Right lobe of liver (tissue), 6 donors: Measurements from ENCODE around the gene XKR3. TPM values are rescaled to one million over a fixed set of nuclear protein-coding genes. Genes with fewer than 3 reads are reported as not detected.
"Not testable (repeated sequence)": the region's sequence is repeated elsewhere in the genome, so short reads cannot be mapped to it uniquely, and the experiment has no call there.

ENCODE experiments used
- ATAC-seq, 4 donors: fragments of 200-7000 bp; cut with Tn5 transposase; one replicate each; pipeline ENCODE4 v1.9.1; 2020; ENCODE audit warnings: mild to moderate bottlenecking in 4 of 4, moderate library complexity in 4 of 4
- DNase-seq, 3 donors: peaks; one replicate each; pipeline ENCODE4 v3.0.0-alpha.2; 2020
- H3K27ac ChIP-seq, 3 donors: fragments of 200-600 bp; one replicate each; pipeline ENCODE4 v1.8.0; 2022
- H3K27me3 ChIP-seq, 2 donors: fragments of 200-600 bp; one replicate each; pipeline ENCODE4 v1.8.0; 2022
- H3K36me3 ChIP-seq, 4 donors: fragments of 200-600 bp; sonication (generic) in 1 of 4; one replicate each; pipeline versions ENCODE4 v1.5.1 to v1.8.0; 2017 to 2022; ENCODE audit warnings: control low read depth in 1 of 4
- H3K4me1 ChIP-seq, 4 donors: fragments of 200-600 bp; sonication (generic) in 1 of 4; one replicate each; pipeline versions ENCODE4 v1.5.1 to v1.8.0; 2017 to 2022; ENCODE audit warnings: control low read depth in 1 of 4
- H3K4me3 ChIP-seq, 3 donors: fragments of 200-600 bp; one replicate each; pipeline ENCODE4 v1.8.0; 2022
- H3K9me3 ChIP-seq, 4 donors: fragments of 200-600 bp; sonication (generic) in 1 of 4; one replicate each; pipeline versions ENCODE4 v1.5.1 to v1.8.0; 2017 to 2022; ENCODE audit warnings: control low read depth in 1 of 4
- WGBS: methylation state at CpG from one replicate; pipeline ENCODE4 v1.1.6; 2018; ENCODE audit warnings: low coverage, low lambda C conversion rate; ENCODE audit not compliant: insufficient coverage; ENCODE audit errors: missing lambda C conversion rate; 5-methylcytosine and 5-hydroxymethylcytosine counted together
- intact Hi-C, 2 donors: fragments of 100-400 bp; cut with DNase I; formaldehyde crosslinking; loops; one replicate each; pipeline versions ENCODE4 v1.11.2 to v1.14.1; 2022
- small RNA-seq, 2 experiments: library from RNA; depleted of rRNA; stranded (forward); fragments of <200 nt; gene quantifications; one replicate each; pipeline ENCODE3, GENCODE V24; 2016
- total RNA-seq, 6 experiments: library from RNA; depleted of rRNA in 2 of 6; stranded (reverse); fragments of >200 nt in 2 of 6; fragmentation: NEBNext Ultra II Directional in 3 of 6; extraction: Animal tissue kit (Norgen Biotek cat#: 25700) in 3 of 6; gene quantifications; one replicate each; pipeline versions ENCODE4 v1.1.0 to v1.2.4, GENCODE V29; 2016 to 2023
- donor health status: DM: no; HTN: yes; CAD: no.
- donor health status: DM: no; HTN: no; CAD: no.
- donor health status: DM: no; HTN: no; CAD: no.
- donor health status: DM: no; HTN: yes; CAD: no.
- donor health status: DM: no; HTN: yes; CAD: no.

The XKR3 gene
- total RNA-seq, 6 experiments from 2014 or later = not detected

GRCh38 chr22:16760416-16760815 lies 64.8 kb downstream of the XKR3 start:
- H3K27me3 ChIP-seq, H3K27ac ChIP-seq, H3K4me1 ChIP-seq, ATAC-seq, DNase-seq, H3K9me3 ChIP-seq, intact Hi-C loops, H3K4me3 ChIP-seq, H3K36me3 ChIP-seq: not testable (repeated sequence)
- WGBS = 30% methylated on average over 4 of the region's 4 CpGs

DNA sequence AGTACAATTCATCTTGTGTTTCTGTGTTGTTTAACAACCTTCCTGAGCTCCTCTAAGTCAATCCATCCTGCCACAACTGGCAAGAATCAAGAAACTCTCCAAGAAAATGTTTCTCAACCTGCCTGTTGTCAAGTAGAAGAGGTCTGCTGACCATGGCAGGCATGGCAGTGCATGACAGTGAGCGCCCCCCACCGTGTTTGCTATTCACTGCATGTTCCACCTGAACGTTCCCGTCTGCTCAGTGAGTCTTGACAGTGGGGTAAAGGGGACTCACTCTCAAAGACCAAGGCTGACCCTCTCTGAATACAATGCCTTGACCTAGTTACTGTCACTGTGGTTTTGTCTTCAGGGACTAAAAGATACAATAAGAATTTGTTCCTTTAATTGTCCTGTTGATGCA lies 75.9 kb downstream of the XKR3 start:
- intact Hi-C loops, DNase-seq, H3K27ac ChIP-seq, ATAC-seq, H3K4me3 ChIP-seq, H3K36me3 ChIP-seq, H3K4me1 ChIP-seq, H3K27me3 ChIP-seq, H3K9me3 ChIP-seq: not testable (repeated sequence)
- 50% methylated on average over 4 of the region's 4 CpGs for WGBS

- H3K27ac ChIP-seq, H3K36me3 ChIP-seq, DNase-seq, intact Hi-C loops, H3K27me3 ChIP-seq, H3K4me1 ChIP-seq, H3K4me3 ChIP-seq, ATAC-seq, H3K9me3 ChIP-seq: not testable (repeated sequence)
- WGBS = 100% methylated on average over 2 of the region's 45 CpGs
These were observed 76.9 kb downstream of the XKR3 start for GRCh38 chr22:16748160-16748929.

GRCh38 chr22:16747266-16748159 lies 77.7 kb downstream of the XKR3 start:
- WGBS = 65% methylated on average over 11 of the region's 21 CpGs
- H3K27ac ChIP-seq, H3K36me3 ChIP-seq, H3K4me3 ChIP-seq, H3K27me3 ChIP-seq, ATAC-seq, DNase-seq, H3K9me3 ChIP-seq, H3K4me1 ChIP-seq, intact Hi-C loops: not testable (repeated sequence)

DNA sequence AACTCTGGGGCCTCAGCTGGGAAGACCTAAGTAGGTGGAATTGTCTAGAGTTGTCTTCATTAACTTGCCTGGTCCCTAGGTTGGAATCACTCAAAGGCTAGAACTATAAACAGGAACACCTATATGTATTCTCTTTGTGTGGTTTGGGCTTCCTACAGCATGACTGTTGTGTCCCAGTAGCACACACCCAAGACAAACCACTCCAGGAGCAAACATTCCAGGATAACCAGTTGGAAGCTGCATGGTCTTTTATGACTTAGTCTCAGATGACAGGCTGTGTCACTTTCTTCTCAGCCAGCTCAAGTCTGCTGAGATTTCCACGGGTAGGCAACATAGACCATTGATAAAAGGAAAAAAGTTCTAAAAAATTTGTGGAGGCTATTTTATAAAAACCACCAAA lies 90.9 kb downstream of the XKR3 start:
- H3K27me3 ChIP-seq, H3K4me1 ChIP-seq, DNase-seq, H3K4me3 ChIP-seq, H3K36me3 ChIP-seq, H3K9me3 ChIP-seq, ATAC-seq, intact Hi-C loops, H3K27ac ChIP-seq: not testable (repeated sequence)
- 18% methylated on average over 1 of the region's 1 CpG for WGBS

Small RNAs within 50 kb of the gene (small RNA-seq; reads per million reads assigned to genes)
- 0 reads per million in 2 experiments for gene GPM6BP3

Other genes with a start within 250 kb of the XKR3 start
- gene CCT8L2, start 232.6 kb downstream of the XKR3 start, total RNA-seq = not detected
- not detected for gene GAB4, start 182.8 kb upstream of the XKR3 start, total RNA-seq